ENCODE results near the gene MRTFA. TPM values are rescaled to one million over a fixed set of nuclear protein-coding genes. Genes with fewer than 3 reads are reported as not detected.
A peak's percentile ranks its signal among the peaks of the same experiment; 100 is the strongest.
"Not testable (repeated sequence)": the region's sequence is repeated elsewhere in the genome, so short reads cannot be mapped to it uniquely, and the experiment has no call there.

The MRTFA gene
- total RNA-seq, 1 donor from 2014 or later = 99.3 TPM

DNA sequence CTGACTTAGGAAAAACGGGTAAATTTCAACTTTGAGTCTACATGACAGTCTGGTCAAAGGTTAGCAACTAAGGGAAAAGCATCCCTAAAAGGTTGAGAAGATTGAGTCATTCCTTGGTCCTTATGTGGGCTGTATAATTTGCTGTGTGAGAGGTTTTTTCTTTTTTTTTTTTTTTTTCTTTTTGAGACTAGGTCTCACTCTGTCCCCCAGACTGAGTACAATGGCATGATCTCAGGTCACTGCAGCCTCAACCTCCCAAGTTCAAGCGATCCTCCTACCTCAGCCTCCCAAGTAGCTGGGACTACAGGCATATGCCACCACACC, 101.4 kb downstream of the MRTFA start:
- no peaks in the 10 kb centered on the region for H3K27me3 ChIP-seq
- no peak for DNase-seq (ENCODE audit: low spot score in 2 of 2)
- intact Hi-C loops (cut with DNase I) = loop anchor here (2.0 kb wide), 1 partner anchor 22 kb away; no protein-coding TSS in a partner anchor
- H3K4me3 ChIP-seq = no peak overlapping the region
- TF ChIP-seq, protein P1, sequence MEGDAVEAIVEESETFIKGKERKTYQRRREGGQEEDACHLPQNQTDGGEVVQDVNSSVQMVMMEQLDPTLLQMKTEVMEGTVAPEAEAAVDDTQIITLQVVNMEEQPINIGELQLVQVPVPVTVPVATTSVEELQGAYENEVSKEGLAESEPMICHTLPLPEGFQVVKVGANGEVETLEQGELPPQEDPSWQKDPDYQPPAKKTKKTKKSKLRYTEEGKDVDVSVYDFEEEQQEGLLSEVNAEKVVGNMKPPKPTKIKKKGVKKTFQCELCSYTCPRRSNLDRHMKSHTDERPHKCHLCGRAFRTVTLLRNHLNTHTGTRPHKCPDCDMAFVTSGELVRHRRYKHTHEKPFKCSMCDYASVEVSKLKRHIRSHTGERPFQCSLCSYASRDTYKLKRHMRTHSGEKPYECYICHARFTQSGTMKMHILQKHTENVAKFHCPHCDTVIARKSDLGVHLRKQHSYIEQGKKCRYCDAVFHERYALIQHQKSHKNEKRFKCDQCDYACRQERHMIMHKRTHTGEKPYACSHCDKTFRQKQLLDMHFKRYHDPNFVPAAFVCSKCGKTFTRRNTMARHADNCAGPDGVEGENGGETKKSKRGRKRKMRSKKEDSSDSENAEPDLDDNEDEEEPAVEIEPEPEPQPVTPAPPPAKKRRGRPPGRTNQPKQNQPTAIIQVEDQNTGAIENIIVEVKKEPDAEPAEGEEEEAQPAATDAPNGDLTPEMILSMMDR (IDR thresholded peaks at IDR 0.05) = no peak
- no peaks in the 10 kb centered on the region for H3K36me3 ChIP-seq
- peaks cover 5 to 35% of the 10 kb centered on the region in 2 donors for H3K4me1 ChIP-seq
- peak overlapping the region; percentile 79 to 92 for H3K27ac ChIP-seq
- H3K9me3 ChIP-seq = no peaks in the 10 kb centered on the region

DNA sequence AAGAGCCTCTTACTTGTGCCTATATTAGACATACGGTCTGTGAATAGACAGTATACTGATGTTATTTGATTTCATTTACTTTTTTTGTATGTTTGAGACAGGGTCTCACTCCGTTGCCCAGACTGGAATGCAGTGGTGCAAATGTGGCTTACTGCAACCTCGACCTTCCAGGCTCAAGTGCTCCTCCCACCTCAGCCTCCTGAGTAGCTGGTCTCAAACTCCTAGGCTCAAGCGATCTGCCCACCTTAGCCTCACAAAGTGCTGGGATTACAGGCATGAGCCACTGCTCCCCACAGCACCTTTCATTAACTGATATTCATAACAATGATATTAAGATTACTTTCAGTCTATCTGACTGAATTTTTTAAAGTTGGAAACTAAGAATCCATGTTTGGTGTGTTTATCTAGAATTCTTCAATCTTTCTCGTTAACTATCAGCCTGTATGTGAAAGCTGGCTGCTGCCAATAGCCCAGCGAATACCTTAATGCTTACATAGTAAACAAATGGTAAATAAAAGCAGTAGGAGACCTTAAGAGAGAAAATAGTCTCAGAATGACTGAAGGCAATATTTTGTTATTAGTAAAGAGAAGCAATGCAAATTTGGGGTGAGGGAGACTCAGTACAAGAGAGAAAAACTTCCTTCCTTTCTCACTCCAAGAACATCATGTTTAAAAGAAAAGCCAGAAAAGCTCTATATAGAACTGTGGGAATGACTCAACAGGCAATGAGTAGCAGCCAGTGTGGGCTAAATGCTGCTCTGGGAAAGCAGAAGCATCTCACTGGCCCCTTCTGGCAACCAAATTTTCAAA, 101.9 kb downstream of the MRTFA start:
- H3K27ac ChIP-seq = peak overlapping the region; percentile 79 to 92
- H3K4me3 ChIP-seq = peak overlapping the region in 1 of 2 donors; percentile 50
- TF ChIP-seq, protein P1 (IDR thresholded peaks at IDR 0.05) = no peak
- intact Hi-C loops (cut with DNase I) = loop anchor here (2.0 to 5.0 kb wide), 2 partner anchors 22 to 87 kb away; no protein-coding TSS in a partner anchor
- no peak for DNase-seq (ENCODE audit: low spot score in 2 of 2)
- no peaks in the 10 kb centered on the region for H3K36me3 ChIP-seq
- no peaks in the 10 kb centered on the region for H3K27me3 ChIP-seq
- peaks cover 5 to 36% of the 10 kb centered on the region in 2 donors for H3K4me1 ChIP-seq
- H3K9me3 ChIP-seq = no peaks in the 10 kb centered on the region

DNA sequence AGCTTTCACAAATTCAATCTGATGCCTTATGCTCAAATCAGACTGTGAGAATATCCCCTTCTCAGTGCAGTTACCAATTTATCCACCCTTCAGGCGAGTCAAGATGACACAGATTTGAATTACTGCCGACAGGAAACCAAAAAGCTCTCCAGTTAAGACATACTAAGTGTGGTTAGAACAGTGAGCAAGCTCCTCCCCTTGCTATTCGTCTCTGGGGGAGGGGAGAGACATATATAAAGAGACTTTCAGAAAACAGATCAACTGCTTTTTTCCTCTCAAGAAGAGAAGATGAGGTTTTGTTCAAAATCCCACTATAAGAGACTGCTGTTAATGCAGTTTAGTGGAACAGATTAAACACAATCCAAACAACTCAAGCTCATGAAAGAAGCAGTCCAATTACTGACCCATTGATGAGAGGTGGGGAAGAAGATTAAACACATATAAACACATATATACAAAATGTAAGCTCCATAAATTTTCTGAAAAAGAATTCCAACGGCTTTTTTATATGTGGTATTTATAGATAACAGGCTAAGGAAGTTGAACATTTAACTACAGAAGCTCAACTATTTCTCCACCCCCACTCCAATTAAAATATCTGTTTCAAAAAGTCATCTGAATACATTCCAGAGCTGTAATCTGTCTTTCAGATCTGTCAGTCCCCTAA, 102.7 kb downstream of the MRTFA start:
- intact Hi-C loops (cut with DNase I) = loop anchor here (2.0 to 5.0 kb wide), 2 partner anchors 21 to 87 kb away; no protein-coding TSS in a partner anchor
- Histone ChIP-seq H3K27me3 (no peaks in the 10 kb centered on the region), H3K4me3 (peak overlapping the region; percentile 37 to 50), H3K36me3 (no peaks in the 10 kb centered on the region), H3K9me3 (no peaks in the 10 kb centered on the region), H3K27ac (peak overlapping the region; percentile 79 to 92), H3K4me1 (peaks cover 5 to 41% of the 10 kb centered on the region in 2 donors)
- no peak for DNase-seq (ENCODE audit: low spot score in 2 of 2)
- TF ChIP-seq, protein P1 (IDR thresholded peaks at IDR 0.05) = no peak

DNA sequence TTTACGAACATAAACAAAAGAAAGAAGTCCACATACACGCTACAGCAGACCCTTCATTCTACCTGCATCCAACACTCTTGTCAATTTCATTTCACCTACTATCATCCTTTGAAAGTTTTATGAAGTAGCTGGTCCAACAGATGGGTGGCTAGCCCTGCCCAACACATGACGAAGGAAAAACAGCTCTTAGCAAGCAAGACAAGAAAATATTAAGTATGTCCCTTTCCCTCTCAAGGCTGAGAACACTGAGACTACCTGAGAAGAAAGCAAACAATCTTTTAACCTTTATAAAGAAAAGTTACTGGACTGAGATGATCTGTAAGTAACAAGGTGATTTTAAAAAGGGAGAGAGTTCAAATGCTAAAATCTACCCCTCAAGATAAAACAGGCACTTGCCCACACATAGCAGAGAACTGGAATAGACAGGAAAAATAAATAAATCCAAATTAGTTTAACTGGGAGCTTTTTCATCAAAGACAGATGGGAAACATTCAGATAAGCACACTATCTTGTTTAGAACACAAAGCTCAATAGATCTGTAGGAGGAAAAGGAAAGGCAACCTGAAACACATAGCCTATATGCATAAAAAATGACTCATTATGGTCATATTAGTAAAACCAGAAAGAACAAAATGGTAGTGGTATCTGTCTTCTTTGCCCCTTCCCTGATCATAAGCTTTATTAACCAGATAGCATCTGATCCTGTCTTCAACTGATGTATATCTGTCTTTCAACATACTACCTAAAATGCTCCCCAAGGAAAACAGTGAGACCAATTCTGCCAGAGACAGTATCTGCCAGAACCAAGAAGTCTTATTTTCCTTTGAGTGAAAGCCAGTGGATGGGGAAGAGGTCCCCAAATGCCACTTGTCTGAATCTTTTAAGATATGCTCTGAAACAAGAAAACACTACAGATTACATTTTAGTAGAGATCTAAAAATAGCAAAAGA, 104.3 kb downstream of the MRTFA start:
- peak overlapping the region; percentile 37 to 50 for H3K4me3 ChIP-seq

DNA sequence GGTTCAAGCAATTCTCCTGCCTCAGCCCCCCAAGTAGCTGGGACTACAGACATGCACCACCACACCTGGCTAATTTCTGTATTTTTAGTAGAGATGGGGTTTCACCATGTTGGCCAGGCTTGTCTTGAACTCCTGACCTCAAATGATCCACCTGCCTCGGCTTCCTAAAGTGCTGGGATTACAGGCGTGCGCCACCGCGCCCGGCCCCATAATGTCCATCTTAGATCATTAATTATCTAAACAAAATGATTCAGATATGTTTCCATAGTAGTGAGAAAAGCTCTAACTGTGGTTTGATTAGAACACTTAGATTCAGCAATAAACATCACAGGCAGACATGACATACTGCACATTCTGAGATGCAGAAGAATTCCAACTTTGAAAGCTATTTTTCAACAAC, 106.1 kb downstream of the MRTFA start:
- not testable (repeated sequence) for H3K9me3 ChIP-seq; H3K27me3 ChIP-seq; H3K36me3 ChIP-seq; H3K4me3 ChIP-seq; DNase-seq (ENCODE audit: low spot score in 2 of 2)
- Histone ChIP-seq H3K27ac (peak overlapping the region; percentile 67 to 92), H3K4me1 (peaks cover 3 to 42% of the 10 kb centered on the region in 2 donors)
- intact Hi-C loops (cut with DNase I) = loop anchor here (5.0 kb wide), 1 partner anchor 83 kb away; no protein-coding TSS in a partner anchor

More for the DNA sequence above, 104.3 kb downstream of the MRTFA start:
- peak overlapping the region; percentile 79 to 92 for H3K27ac ChIP-seq
- DNase-seq (ENCODE audit: low spot score in 2 of 2) = no peak
- H3K4me1 ChIP-seq = peaks cover 5 to 45% of the 10 kb centered on the region in 2 donors
- intact Hi-C loops (cut with DNase I) = loop anchor here (5.0 kb wide), 1 partner anchor 85 kb away; no protein-coding TSS in a partner anchor
- H3K36me3 ChIP-seq = no peaks in the 10 kb centered on the region
- TF ChIP-seq, protein P1 (IDR thresholded peaks at IDR 0.05) = no peak
- no peaks in the 10 kb centered on the region for H3K27me3 ChIP-seq
- no peaks in the 10 kb centered on the region for H3K9me3 ChIP-seq

Data from ascending aorta (tissue), 2 donors.